CD8-positive, alpha-beta memory T cell (primary cell): ENCODE measurements around the gene EDA. TPM values are rescaled to one million over a fixed set of nuclear protein-coding genes. Genes with fewer than 3 reads are reported as not detected.

ENCODE experiments used
- CTCF ChIA-PET: fragments of 350-600 bp; sonication (Branson Sonifier 250); formaldehyde crosslinking; loops from one replicate; lab custom pipeline; 2021; ENCODE audit warnings: antibody characterized with exemption; lab: Charles Lee
- POLR2A ChIA-PET: fragments of 350-600 bp; sonication (Branson Sonifier 250); formaldehyde crosslinking; loops from one replicate; lab custom pipeline; 2021; ENCODE audit warnings: antibody characterized with exemption; lab: Charles Lee
- DNase-seq, 5 donors: peaks; one replicate each; pipeline versions ENCODE4 v3.0.0 to v3.0.0-alpha.2; 2020 to 2022; ENCODE audit warnings: mixed read lengths in 1 of 5
- H3K27ac ChIP-seq: one replicate; pipeline ENCODE4 v1.7.0; 2013; ENCODE audit warnings: low read depth, mild to moderate bottlenecking, low read length, moderate library complexity
- H3K27me3 ChIP-seq: 2 replicates; pipeline ENCODE4 v1.7.0; 2013; ENCODE audit warnings: low read length, mild to moderate bottlenecking; ENCODE audit not compliant: insufficient read depth, poor library complexity, severe bottlenecking
- H3K36me3 ChIP-seq: 2 replicates; pipeline ENCODE4 v1.7.0; 2013; ENCODE audit warnings: mild to moderate bottlenecking, low read length, moderate library complexity; ENCODE audit not compliant: insufficient read depth
- H3K4me1 ChIP-seq: 2 replicates; pipeline ENCODE4 v1.7.0; 2013; ENCODE audit warnings: mild to moderate bottlenecking, low read length, moderate library complexity; ENCODE audit not compliant: insufficient read depth
- H3K4me3 ChIP-seq: 2 replicates; pipeline ENCODE4 v1.7.0; 2013; ENCODE audit warnings: mild to moderate bottlenecking, low read length
- H3K9me3 ChIP-seq: 2 replicates; pipeline ENCODE4 v1.7.0; 2013; ENCODE audit warnings: mild to moderate bottlenecking, low read length
- H3K27ac Mint-ChIP-seq, 8 donors: one replicate each; pipeline ENCODE4 v1.8.0; 2020 to 2021; ENCODE audit warnings: mixed read lengths in 8 of 8, mild to moderate bottlenecking in 6 of 8, inconsistent platforms in 3 of 8, moderate library complexity in 3 of 8
- H3K27me3 Mint-ChIP-seq, 2 donors: one replicate each; pipeline ENCODE4 v1.8.0; 2020 to 2021; ENCODE audit warnings: mixed read lengths in 2 of 2, mild to moderate bottlenecking in 1 of 2, moderate library complexity in 1 of 2
- H3K36me3 Mint-ChIP-seq, 3 donors: one replicate each; pipeline ENCODE4 v1.8.0; 2020 to 2021; ENCODE audit warnings: mixed read lengths in 3 of 3, inconsistent platforms in 1 of 3, mild to moderate bottlenecking in 1 of 3
- H3K4me1 Mint-ChIP-seq, 3 donors: one replicate each; pipeline ENCODE4 v1.8.0; 2020 to 2021; ENCODE audit warnings: mixed read lengths in 3 of 3, inconsistent platforms in 1 of 3, mild to moderate bottlenecking in 1 of 3
- H3K4me3 Mint-ChIP-seq, 7 donors: one replicate each; pipeline ENCODE4 v1.8.0; 2020 to 2021; ENCODE audit warnings: mixed read lengths in 7 of 7, mild to moderate bottlenecking in 6 of 7, moderate library complexity in 4 of 7, inconsistent platforms in 2 of 7
- H3K9me3 Mint-ChIP-seq, 5 donors: one replicate each; pipeline ENCODE4 v1.8.0; 2020 to 2022; ENCODE audit warnings: mixed read lengths in 5 of 5, mild to moderate bottlenecking in 3 of 5, moderate library complexity in 2 of 5, inconsistent platforms in 1 of 5
- polyA plus RNA-seq: library from polyadenylated mRNA; unstranded; fragments of 300-500 nt; fragmentation: Illumina TruSeq; gene quantifications from one replicate; pipeline ENCODE4 v1.2.3, GENCODE V29; 2021
- total RNA-seq, 2 experiments: library from RNA; stranded (reverse); gene quantifications; one replicate each; pipeline ENCODE4 v1.2.3, GENCODE V29; 2021

EDA gene
- total and polyA plus RNA-seq, 3 experiments from 2014 or later, result 0.53 to 1.1 (median 0.57) TPM

GRCh38 chrX:69748055-69748454, 132.1 kb downstream of the EDA start:
- H3K9me3 ChIP-seq, result no peaks in the 10 kb centered on the region
- Mint-ChIP-seq H3K27ac (no peak overlapping the region), H3K4me1 (no peaks in the 10 kb centered on the region), H3K9me3 (peaks cover 0 to 24% (median 9%) of the 10 kb centered on the region in 5 donors), H3K4me3 (no peak overlapping the region), H3K27me3 (peaks cover 0 to 5% of the 10 kb centered on the region in 2 donors), H3K36me3 (peaks cover 0 to 4% (median 0%) of the 10 kb centered on the region in 3 donors)
- no peak for DNase-seq
- H3K27me3 ChIP-seq, result no peaks in the 10 kb centered on the region
- no peaks in the 10 kb centered on the region for H3K4me1 ChIP-seq
- POLR2A ChIA-PET, result no interaction called here
- no peak overlapping the region for H3K4me3 ChIP-seq
- H3K36me3 ChIP-seq, result no peaks in the 10 kb centered on the region
- no peak overlapping the region for H3K27ac ChIP-seq
- CTCF ChIA-PET, result no interaction called here

DNA sequence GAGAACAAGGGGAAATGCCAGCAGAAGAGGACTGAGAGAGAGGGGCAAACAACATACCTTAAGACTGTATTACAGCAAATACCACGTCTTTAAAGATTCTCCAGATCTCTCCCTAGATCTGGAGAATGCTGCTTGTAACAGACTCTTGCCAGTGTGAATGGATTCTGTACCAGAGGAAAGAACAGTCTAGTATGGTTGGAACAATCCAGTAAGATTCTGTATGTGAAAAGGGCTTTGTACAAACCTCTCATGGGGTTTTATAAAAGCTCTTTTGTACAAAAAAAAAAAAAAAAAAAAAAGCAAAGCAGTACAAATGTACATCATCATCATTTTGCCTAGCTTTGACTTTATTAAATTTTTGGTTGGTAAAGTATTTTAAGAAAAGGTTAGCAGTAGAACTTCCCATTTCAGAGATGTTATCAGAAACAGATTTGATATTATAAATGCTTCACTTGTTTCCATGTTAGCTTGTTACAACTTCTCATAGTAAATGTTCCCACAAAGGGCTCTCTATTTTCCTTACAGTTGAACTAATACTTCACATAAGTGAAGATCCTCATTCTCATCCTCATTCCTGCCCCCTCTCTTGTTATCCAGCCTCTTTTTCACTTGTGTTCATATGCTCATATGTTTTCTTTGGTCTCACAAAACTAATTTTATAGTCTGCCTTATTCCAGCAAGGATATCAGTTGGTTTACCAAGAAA, 144.2 kb downstream of the EDA start:
- Mint-ChIP-seq H3K27me3 (peaks cover 0 to 1% of the 10 kb centered on the region in 2 donors), H3K4me1 (no peaks in the 10 kb centered on the region), H3K9me3 (peaks cover 0 to 4% (median 0%) of the 10 kb centered on the region in 5 donors), H3K36me3 (no peaks in the 10 kb centered on the region), H3K4me3 (no peak overlapping the region), H3K27ac (no peak overlapping the region)
- Histone ChIP-seq H3K4me1 (no peaks in the 10 kb centered on the region), H3K27me3 (no peaks in the 10 kb centered on the region), H3K4me3 (no peak overlapping the region), H3K36me3 (no peaks in the 10 kb centered on the region), H3K9me3 (no peaks in the 10 kb centered on the region), H3K27ac (no peak overlapping the region)
- ChIA-PET POLR2A (no interaction called here), CTCF (no interaction called here)
- DNase-seq, result no peak

DNA sequence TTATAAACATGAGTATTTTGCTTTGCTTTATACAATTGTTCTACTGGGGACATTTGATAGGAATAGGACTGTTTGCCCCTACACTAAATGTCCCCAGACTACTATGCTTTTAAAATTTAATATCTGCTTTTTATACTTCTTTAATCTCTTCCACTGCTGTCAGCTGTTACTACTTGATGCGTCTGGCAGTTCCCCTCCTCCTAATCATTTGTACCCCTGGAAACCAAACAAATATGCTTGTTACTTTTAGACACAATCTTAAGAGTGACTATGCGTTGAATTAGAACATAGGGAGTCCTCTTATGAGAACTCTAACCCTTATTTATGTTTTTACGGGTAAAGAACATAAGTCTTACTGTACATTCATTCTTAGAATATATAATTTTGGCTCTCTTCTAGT, 145.7 kb downstream of the EDA start:
- Mint-ChIP-seq H3K9me3 (no peaks in the 10 kb centered on the region), H3K27me3 (no peaks in the 10 kb centered on the region), H3K4me3 (no peak overlapping the region), H3K27ac (no peak overlapping the region), H3K36me3 (no peaks in the 10 kb centered on the region), H3K4me1 (no peaks in the 10 kb centered on the region)
- ChIA-PET POLR2A (no interaction called here), CTCF (no interaction called here)
- no peaks in the 10 kb centered on the region for H3K36me3 ChIP-seq
- no peaks in the 10 kb centered on the region for H3K9me3 ChIP-seq
- no peaks in the 10 kb centered on the region for H3K4me1 ChIP-seq
- no peak overlapping the region for H3K27ac ChIP-seq
- DNase-seq, result no peak
- H3K4me3 ChIP-seq, result no peak overlapping the region
- H3K27me3 ChIP-seq, result no peaks in the 10 kb centered on the region

- no peaks in the 10 kb centered on the region for H3K36me3 ChIP-seq
- H3K27me3 ChIP-seq, result no peaks in the 10 kb centered on the region
- no peak overlapping the region for H3K4me3 ChIP-seq
- H3K9me3 ChIP-seq, result no peaks in the 10 kb centered on the region
- ChIA-PET POLR2A (no interaction called here), CTCF (no interaction called here)
- no peak for DNase-seq
- H3K4me1 Mint-ChIP-seq, result no peaks in the 10 kb centered on the region
- no peaks in the 10 kb centered on the region for H3K27me3 Mint-ChIP-seq
- H3K27ac Mint-ChIP-seq, result no peak overlapping the region
- H3K36me3 Mint-ChIP-seq, result no peaks in the 10 kb centered on the region
- no peak overlapping the region for H3K27ac ChIP-seq
- no peaks in the 10 kb centered on the region for H3K4me1 ChIP-seq
- H3K4me3 Mint-ChIP-seq, result no peak overlapping the region
- H3K9me3 Mint-ChIP-seq, result no peaks in the 10 kb centered on the region
Measured at GRCh38 chrX:69762340-69762739, 146.4 kb downstream of the EDA start.

DNA sequence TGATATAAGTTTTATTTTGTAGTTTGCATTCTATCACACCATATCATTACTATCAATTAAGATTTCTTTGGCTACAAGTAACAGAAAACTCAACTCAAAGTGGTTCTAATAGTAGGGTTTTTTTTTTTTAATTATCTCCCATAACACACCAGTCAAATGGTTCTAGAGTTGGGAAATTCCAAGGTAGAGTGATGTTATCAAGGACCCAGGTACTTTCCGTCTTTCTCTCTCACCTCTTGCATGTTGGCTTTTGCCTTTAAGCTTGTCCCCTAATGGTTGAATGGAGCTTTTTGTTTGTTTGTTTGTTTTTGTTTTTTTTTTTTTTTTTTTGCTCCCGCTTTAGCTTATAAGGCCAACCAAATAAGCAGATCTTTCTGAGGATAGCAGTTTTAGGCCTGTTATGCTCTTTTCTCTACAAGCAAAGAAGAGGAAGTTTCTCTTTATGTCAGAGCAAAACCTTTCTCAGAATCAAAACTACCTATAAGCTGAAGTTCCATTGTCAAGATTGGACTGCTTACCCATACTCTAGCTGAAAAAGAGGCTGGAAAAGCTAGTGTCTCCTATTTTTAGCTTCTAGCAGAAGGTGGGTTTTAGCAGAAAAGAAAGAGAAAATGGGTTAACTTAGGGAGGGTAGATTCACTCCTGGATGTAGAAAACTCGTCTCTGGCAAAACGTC, 177.5 kb downstream of the EDA start:
- Mint-ChIP-seq H3K4me3 (no peak overlapping the region), H3K36me3 (peaks cover 0 to 14% (median 0%) of the 10 kb centered on the region in 3 donors), H3K9me3 (peaks cover 0 to 10% (median 3%) of the 10 kb centered on the region in 5 donors), H3K27ac (no peak overlapping the region), H3K4me1 (no peaks in the 10 kb centered on the region), H3K27me3 (peaks cover 0 to 14% of the 10 kb centered on the region in 2 donors)
- Histone ChIP-seq H3K4me3 (no peak overlapping the region), H3K4me1 (no peaks in the 10 kb centered on the region), H3K27ac (no peak overlapping the region), H3K27me3 (no peaks in the 10 kb centered on the region), H3K36me3 (no peaks in the 10 kb centered on the region), H3K9me3 (no peaks in the 10 kb centered on the region)
- CTCF ChIA-PET, result no interaction called here
- no peak for DNase-seq
- POLR2A ChIA-PET, result no interaction called here

GRCh38 chrX:69795702-69796101, 179.8 kb downstream of the EDA start:
- H3K27ac ChIP-seq, result no peak overlapping the region
- no peaks in the 10 kb centered on the region for H3K27me3 ChIP-seq
- H3K9me3 Mint-ChIP-seq, result peaks cover 0 to 11% (median 3%) of the 10 kb centered on the region in 5 donors
- ChIA-PET POLR2A (no interaction called here), CTCF (no interaction called here)
- H3K4me3 Mint-ChIP-seq, result no peak overlapping the region
- no peaks in the 10 kb centered on the region for H3K9me3 ChIP-seq
- DNase-seq, result no peak
- no peaks in the 10 kb centered on the region for H3K4me1 Mint-ChIP-seq
- H3K4me3 ChIP-seq, result no peak overlapping the region
- H3K36me3 ChIP-seq, result no peaks in the 10 kb centered on the region
- no peak overlapping the region for H3K27ac Mint-ChIP-seq
- peaks cover 0 to 14% (median 0%) of the 10 kb centered on the region in 3 donors for H3K36me3 Mint-ChIP-seq
- no peaks in the 10 kb centered on the region for H3K4me1 ChIP-seq
- H3K27me3 Mint-ChIP-seq, result peaks cover 0 to 14% of the 10 kb centered on the region in 2 donors

GRCh38 chrX:69807400-69807799, 191.5 kb downstream of the EDA start:
- POLR2A ChIA-PET, result no interaction called here
- H3K36me3 Mint-ChIP-seq, result peaks cover 0 to 12% (median 0%) of the 10 kb centered on the region in 3 donors
- Histone ChIP-seq H3K27ac (no peak overlapping the region), H3K4me3 (no peak overlapping the region), H3K4me1 (no peaks in the 10 kb centered on the region), H3K27me3 (no peaks in the 10 kb centered on the region), H3K36me3 (no peaks in the 10 kb centered on the region), H3K9me3 (no peaks in the 10 kb centered on the region)
- no peak overlapping the region for H3K4me3 Mint-ChIP-seq
- H3K9me3 Mint-ChIP-seq, result peaks cover 0 to 16% (median 0%) of the 10 kb centered on the region in 5 donors
- no peak overlapping the region for H3K27ac Mint-ChIP-seq
- CTCF ChIA-PET, result no interaction called here
- DNase-seq, result no peak
- peaks cover 0 to 5% (median 4%) of the 10 kb centered on the region in 3 donors for H3K4me1 Mint-ChIP-seq
- H3K27me3 Mint-ChIP-seq, result peaks cover 0 to 2% of the 10 kb centered on the region in 2 donors

- DNase-seq, result no peak
- Mint-ChIP-seq H3K4me1 (peaks cover 0 to 5% (median 4%) of the 10 kb centered on the region in 3 donors), H3K27me3 (peaks cover 0 to 2% of the 10 kb centered on the region in 2 donors), H3K9me3 (peaks cover 0 to 16% (median 0%) of the 10 kb centered on the region in 5 donors), H3K36me3 (peaks cover 0 to 16% (median 0%) of the 10 kb centered on the region in 3 donors), H3K4me3 (no peak overlapping the region), H3K27ac (no peak overlapping the region)
- H3K4me3 ChIP-seq, result no peak overlapping the region
- no peak overlapping the region for H3K27ac ChIP-seq
- POLR2A ChIA-PET, result no interaction called here
- H3K4me1 ChIP-seq, result no peaks in the 10 kb centered on the region
- no peaks in the 10 kb centered on the region for H3K9me3 ChIP-seq
- CTCF ChIA-PET, result no interaction called here
- H3K27me3 ChIP-seq, result no peaks in the 10 kb centered on the region
- H3K36me3 ChIP-seq, result no peaks in the 10 kb centered on the region
Measured at GRCh38 chrX:69808375-69808774, 192.5 kb downstream of the EDA start.
